ENCODE data around the gene ZSCAN16. TPM values are rescaled to one million over a fixed set of nuclear protein-coding genes. Genes with fewer than 3 reads are reported as not detected.

ZSCAN16 gene
- total and polyA plus RNA-seq, 2 experiments from 2014 or later = 4.7 to 12.9 TPM

DNA sequence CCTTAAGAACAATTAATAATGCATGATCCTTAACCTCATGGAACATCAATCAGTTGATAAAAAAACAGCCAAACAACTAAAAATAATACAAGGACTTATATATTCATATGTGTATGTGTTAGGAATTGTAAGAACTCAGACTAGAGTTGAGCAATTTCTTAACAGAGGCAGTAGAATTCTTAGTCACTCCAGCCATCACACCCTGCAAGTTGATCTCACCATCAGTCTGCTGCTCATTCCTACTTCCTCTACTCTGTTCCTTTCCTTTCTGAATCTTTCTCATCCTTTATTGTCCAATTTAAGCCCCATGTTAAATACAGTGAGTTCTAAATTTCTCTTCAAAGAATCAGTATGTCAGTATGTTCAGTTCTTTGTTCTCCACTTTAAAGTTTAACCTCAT lies 41.5 kb upstream of the ZSCAN16 start (continued):
- TF ChIP-seq, protein P1, sequence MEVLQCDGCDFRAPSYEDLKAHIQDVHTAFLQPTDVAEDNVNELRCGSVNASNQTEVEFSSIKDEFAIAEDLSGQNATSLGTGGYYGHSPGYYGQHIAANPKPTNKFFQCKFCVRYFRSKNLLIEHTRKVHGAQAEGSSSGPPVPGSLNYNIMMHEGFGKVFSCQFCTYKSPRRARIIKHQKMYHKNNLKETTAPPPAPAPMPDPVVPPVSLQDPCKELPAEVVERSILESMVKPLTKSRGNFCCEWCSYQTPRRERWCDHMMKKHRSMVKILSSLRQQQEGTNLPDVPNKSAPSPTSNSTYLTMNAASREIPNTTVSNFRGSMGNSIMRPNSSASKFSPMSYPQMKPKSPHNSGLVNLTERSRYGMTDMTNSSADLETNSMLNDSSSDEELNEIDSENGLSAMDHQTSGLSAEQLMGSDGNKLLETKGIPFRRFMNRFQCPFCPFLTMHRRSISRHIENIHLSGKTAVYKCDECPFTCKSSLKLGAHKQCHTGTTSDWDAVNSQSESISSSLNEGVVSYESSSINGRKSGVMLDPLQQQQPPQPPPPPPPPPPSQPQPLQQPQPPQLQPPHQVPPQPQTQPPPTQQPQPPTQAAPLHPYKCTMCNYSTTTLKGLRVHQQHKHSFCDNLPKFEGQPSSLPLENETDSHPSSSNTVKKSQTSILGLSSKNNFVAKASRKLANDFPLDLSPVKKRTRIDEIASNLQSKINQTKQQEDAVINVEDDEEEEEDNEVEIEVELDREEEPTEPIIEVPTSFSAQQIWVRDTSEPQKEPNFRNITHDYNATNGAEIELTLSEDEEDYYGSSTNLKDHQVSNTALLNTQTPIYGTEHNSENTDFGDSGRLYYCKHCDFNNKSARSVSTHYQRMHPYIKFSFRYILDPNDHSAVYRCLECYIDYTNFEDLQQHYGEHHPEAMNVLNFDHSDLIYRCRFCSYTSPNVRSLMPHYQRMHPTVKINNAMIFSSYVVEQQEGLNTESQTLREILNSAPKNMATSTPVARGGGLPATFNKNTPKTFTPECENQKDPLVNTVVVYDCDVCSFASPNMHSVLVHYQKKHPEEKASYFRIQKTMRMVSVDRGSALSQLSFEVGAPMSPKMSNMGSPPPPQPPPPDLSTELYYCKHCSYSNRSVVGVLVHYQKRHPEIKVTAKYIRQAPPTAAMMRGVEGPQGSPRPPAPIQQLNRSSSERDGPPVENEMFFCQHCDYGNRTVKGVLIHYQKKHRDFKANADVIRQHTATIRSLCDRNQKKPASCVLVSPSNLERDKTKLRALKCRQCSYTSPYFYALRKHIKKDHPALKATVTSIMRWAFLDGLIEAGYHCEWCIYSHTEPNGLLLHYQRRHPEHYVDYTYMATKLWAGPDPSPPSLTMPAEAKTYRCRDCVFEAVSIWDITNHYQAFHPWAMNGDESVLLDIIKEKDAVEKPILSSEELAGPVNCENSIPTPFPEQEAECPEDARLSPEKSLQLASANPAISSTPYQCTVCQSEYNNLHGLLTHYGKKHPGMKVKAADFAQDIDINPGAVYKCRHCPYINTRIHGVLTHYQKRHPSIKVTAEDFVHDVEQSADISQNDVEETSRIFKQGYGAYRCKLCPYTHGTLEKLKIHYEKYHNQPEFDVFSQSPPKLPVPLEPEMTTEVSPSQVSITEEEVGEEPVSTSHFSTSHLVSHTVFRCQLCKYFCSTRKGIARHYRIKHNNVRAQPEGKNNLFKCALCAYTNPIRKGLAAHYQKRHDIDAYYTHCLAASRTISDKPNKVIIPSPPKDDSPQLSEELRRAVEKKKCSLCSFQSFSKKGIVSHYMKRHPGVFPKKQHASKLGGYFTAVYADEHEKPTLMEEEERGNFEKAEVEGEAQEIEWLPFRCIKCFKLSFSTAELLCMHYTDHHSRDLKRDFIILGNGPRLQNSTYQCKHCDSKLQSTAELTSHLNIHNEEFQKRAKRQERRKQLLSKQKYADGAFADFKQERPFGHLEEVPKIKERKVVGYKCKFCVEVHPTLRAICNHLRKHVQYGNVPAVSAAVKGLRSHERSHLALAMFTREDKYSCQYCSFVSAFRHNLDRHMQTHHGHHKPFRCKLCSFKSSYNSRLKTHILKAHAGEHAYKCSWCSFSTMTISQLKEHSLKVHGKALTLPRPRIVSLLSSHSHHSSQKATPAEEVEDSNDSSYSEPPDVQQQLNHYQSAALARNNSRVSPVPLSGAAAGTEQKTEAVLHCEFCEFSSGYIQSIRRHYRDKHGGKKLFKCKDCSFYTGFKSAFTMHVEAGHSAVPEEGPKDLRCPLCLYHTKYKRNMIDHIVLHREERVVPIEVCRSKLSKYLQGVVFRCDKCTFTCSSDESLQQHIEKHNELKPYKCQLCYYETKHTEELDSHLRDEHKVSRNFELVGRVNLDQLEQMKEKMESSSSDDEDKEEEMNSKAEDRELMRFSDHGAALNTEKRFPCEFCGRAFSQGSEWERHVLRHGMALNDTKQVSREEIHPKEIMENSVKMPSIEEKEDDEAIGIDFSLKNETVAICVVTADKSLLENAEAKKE (CRISPR knock-in tag; IDR thresholded peaks at IDR 0.05) = no peak
- no peak for TF ChIP-seq EZH2phosphoT487 (IDR thresholded peaks at IDR 0.05; ENCODE audit: unreplicated experiment)
- TF ChIP-seq EZH2 (IDR thresholded peaks at IDR 0.05; ENCODE audit: low read depth, unreplicated experiment) = no peak
- TF ChIP-seq, protein P2, sequence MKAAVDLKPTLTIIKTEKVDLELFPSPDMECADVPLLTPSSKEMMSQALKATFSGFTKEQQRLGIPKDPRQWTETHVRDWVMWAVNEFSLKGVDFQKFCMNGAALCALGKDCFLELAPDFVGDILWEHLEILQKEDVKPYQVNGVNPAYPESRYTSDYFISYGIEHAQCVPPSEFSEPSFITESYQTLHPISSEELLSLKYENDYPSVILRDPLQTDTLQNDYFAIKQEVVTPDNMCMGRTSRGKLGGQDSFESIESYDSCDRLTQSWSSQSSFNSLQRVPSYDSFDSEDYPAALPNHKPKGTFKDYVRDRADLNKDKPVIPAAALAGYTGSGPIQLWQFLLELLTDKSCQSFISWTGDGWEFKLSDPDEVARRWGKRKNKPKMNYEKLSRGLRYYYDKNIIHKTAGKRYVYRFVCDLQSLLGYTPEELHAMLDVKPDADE (IDR thresholded peaks at IDR 0.05) = no peak
- no peak for TF ChIP-seq STAT1 (IDR thresholded peaks at IDR 0.05; ENCODE audit: unreplicated experiment)
- no peak for TF ChIP-seq ZNF331 (CRISPR knock-in tag; IDR thresholded peaks at IDR 0.05; ENCODE audit: low read depth)
- no peak for TF ChIP-seq NANOG (IDR thresholded peaks at IDR 0.05; ENCODE audit: borderline replicate concordance)
- TF ChIP-seq, protein P3, sequence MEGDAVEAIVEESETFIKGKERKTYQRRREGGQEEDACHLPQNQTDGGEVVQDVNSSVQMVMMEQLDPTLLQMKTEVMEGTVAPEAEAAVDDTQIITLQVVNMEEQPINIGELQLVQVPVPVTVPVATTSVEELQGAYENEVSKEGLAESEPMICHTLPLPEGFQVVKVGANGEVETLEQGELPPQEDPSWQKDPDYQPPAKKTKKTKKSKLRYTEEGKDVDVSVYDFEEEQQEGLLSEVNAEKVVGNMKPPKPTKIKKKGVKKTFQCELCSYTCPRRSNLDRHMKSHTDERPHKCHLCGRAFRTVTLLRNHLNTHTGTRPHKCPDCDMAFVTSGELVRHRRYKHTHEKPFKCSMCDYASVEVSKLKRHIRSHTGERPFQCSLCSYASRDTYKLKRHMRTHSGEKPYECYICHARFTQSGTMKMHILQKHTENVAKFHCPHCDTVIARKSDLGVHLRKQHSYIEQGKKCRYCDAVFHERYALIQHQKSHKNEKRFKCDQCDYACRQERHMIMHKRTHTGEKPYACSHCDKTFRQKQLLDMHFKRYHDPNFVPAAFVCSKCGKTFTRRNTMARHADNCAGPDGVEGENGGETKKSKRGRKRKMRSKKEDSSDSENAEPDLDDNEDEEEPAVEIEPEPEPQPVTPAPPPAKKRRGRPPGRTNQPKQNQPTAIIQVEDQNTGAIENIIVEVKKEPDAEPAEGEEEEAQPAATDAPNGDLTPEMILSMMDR (conservative IDR thresholded peaks at IDR 0.05; ENCODE audit: low read depth in 2 of 2) = no peak
- TF ChIP-seq ZNF114 (CRISPR knock-in tag; IDR thresholded peaks at IDR 0.05) = no peak
- no peak for TF ChIP-seq JUNB (IDR thresholded peaks at IDR 0.05; ENCODE audit: unreplicated experiment)
- no peak for TF ChIP-seq POLR2AphosphoS5 (IDR thresholded peaks at IDR 0.05; ENCODE audit: low read depth)
